ENCODE measurements around the gene WNT6.

GRCh38 chr2:218812096-218812815 is 47.3 kb upstream of the WNT6 start:
- TF ChIP-seq CTCF (IDR thresholded peaks at IDR 0.05 in 4 of 5, conservative IDR thresholded peaks at IDR 0.05 in 1 of 5) (no peak), POLR2A (IDR thresholded peaks at IDR 0.05) (no peak)

Measured in gastrocnemius medialis (tissue), 4 donors.